ENCODE data around the gene VWA3B. TPM values are rescaled to one million over a fixed set of nuclear protein-coding genes. Genes with fewer than 3 reads are reported as not detected.
"Not testable (repeated sequence)": the region's sequence is repeated elsewhere in the genome, so short reads cannot be mapped to it uniquely, and the experiment has no call there.

The VWA3B gene
- polyA plus RNA-seq, 2 of the 4 experiments (the other 2 are of a cell fraction), result not detected

GRCh38 chr2:98140210-98140609, 53.2 kb downstream of the VWA3B start:
- Histone ChIP-seq H3K4me1 (no peaks in the 10 kb centered on the region), H3K4me3 (no peak overlapping the region), H3K27ac (no peak overlapping the region), H3K9me3 (no peaks in the 10 kb centered on the region; the same call in 2 of the 3 replicates), H3K4me2 (no peak overlapping the region)
- DNase-seq (ENCODE audit: low read depth in 1 of 2, low spot score in 1 of 2) (no peak), FAIRE-seq (no peak), ATAC-seq (no peak; a peak in 1 of 6 replicates)
- TF ChIP-seq KDM5A (IDR thresholded peaks at IDR 0.05) (no peak), NR3C1 (IDR thresholded peaks at IDR 0.05) (no peak), E2F6 (IDR thresholded peaks at IDR 0.05; ENCODE audit: borderline replicate concordance, low read depth) (no peak), SMC3 (IDR thresholded peaks at IDR 0.05) (no peak), CTCF (IDR thresholded peaks at IDR 0.05) (no peak), NFE2L2 (conservative IDR thresholded peaks at IDR 0.05; ENCODE audit: low read length) (no peak)
- ChIA-PET CTCF (no interaction called here), POLR2A (no interaction called here)
- 33% methylated on average over 5 of the region's 5 CpGs for WGBS (ENCODE audit: missing lambda C conversion rate)

- H3K4me2 ChIP-seq, result no peak overlapping the region
- DNase-seq (ENCODE audit: low read depth in 1 of 2, low spot score in 1 of 2), result no peak
- ChIA-PET POLR2A (no interaction called here), CTCF (interaction anchor here (0.6 kb wide), 1 partner anchor 8 kb away, joined by 4 read pairs; no protein-coding TSS in a partner anchor)
- ATAC-seq, result no peak
- no peak overlapping the region for H3K27ac ChIP-seq
- no peaks in the 10 kb centered on the region for H3K4me1 ChIP-seq
- no peaks in the 10 kb centered on the region for H3K9me3 ChIP-seq
- TF ChIP-seq SMC3 (IDR thresholded peaks at IDR 0.05) (no peak), TP53 (CRISPR knock-in tag; IDR thresholded peaks at IDR 0.05) (no peak), NR3C1 (IDR thresholded peaks at IDR 0.05) (no peak), EHMT2 (IDR thresholded peaks at IDR 0.05; ENCODE audit: low read depth) (no peak), CTCF (IDR thresholded peaks at IDR 0.05) (no peak), POLR2AphosphoS2 (conservative IDR thresholded peaks at IDR 0.05; ENCODE audit: low read length) (no peak), USF2 (IDR thresholded peaks at IDR 0.05) (no peak), HOXB13 (CRISPR knock-in tag; IDR thresholded peaks at IDR 0.05; ENCODE audit: low read depth) (no peak), PHF8 (IDR thresholded peaks at IDR 0.05; ENCODE audit: borderline replicate concordance, low read depth) (no peak), FOSL2 (IDR thresholded peaks at IDR 0.05) (no peak), FOSL2 (CRISPR knock-in tag; IDR thresholded peaks at IDR 0.05) (no peak), JUN (IDR thresholded peaks at IDR 0.05) (no peak), FOXS1 (CRISPR knock-in tag; IDR thresholded peaks at IDR 0.05) (no peak)
- no peak overlapping the region for H3K4me3 ChIP-seq
- FAIRE-seq, result no peak
- 24% methylated on average over 6 of the region's 6 CpGs for WGBS (ENCODE audit: missing lambda C conversion rate)
These were observed 55.3 kb downstream of the VWA3B start for GRCh38 chr2:98142106-98142791.

- Histone ChIP-seq H3K4me2 (no peak overlapping the region), H3K27ac (no peak overlapping the region), H3K4me1 (no peaks in the 10 kb centered on the region), H3K9me3 (no peaks in the 10 kb centered on the region), H3K4me3 (no peak overlapping the region)
- ATAC-seq, result no peak
- DNase-seq (ENCODE audit: low read depth in 1 of 2, low spot score in 1 of 2), result no peak
- FAIRE-seq, result no peak
- 3% methylated on average over 3 of the region's 3 CpGs for WGBS (ENCODE audit: missing lambda C conversion rate)
- TF ChIP-seq TP53 (CRISPR knock-in tag; IDR thresholded peaks at IDR 0.05) (no peak), FOSB (CRISPR knock-in tag; IDR thresholded peaks at IDR 0.05) (no peak), TFCP2L1 (CRISPR knock-in tag; IDR thresholded peaks at IDR 0.05) (no peak), HMGXB4 (CRISPR knock-in tag; IDR thresholded peaks at IDR 0.05; ENCODE audit: borderline replicate concordance) (no peak), EP300 (IDR thresholded peaks at IDR 0.05) (no peak), MAZ (IDR thresholded peaks at IDR 0.05; ENCODE audit: borderline replicate concordance, low read depth, low read length) (no peak), RAD21 (conservative IDR thresholded peaks at IDR 0.05 in 1 of 2, IDR thresholded peaks at IDR 0.05 in 1 of 2) (no peak), RFX5 (IDR thresholded peaks at IDR 0.05) (no peak)
- POLR2A ChIA-PET, result no interaction called here
- CTCF ChIA-PET, result no interaction called here
These were observed 58.1 kb downstream of the VWA3B start for GRCh38 chr2:98145070-98145469.

GRCh38 chr2:98147900-98148299, 60.9 kb downstream of the VWA3B start:
- ATAC-seq; H3K9me3 ChIP-seq; H3K4me1 ChIP-seq; CTCF ChIA-PET; H3K4me2 ChIP-seq; H3K4me3 ChIP-seq; FAIRE-seq; POLR2A ChIA-PET; DNase-seq (ENCODE audit: low read depth in 1 of 2, low spot score in 1 of 2); H3K27ac ChIP-seq: not testable (repeated sequence)
- WGBS (ENCODE audit: missing lambda C conversion rate), result 77% methylated on average over 1 of the region's 1 CpG
